PC-9 (cell line): Measurements from ENCODE around the gene SLC6A15. TPM values are rescaled to one million over a fixed set of nuclear protein-coding genes. Genes with fewer than 3 reads are reported as not detected.

Experiments used
- BruUV-seq: library from RNA; stranded (reverse); fragments of 400-500 nt; replicated peaks from 2 replicates; lab custom pipeline; 2021; lab: Mats Ljungman, UMichigan
- CTCF ChIA-PET: fragments of 300-600 bp; sonication (Branson Sonifier 250); formaldehyde crosslinking; loops from one replicate; lab custom pipeline; 2022; ENCODE audit warnings: antibody characterized with exemption; lab: Charles Lee
- POLR2A ChIA-PET: fragments of 300-600 bp; sonication (Branson Sonifier 250); formaldehyde crosslinking; loops from one replicate; lab custom pipeline; 2022; ENCODE audit warnings: antibody characterized with exemption; ENCODE audit not compliant: unreplicated experiment; lab: Charles Lee
- DNase-seq, 2 experiments: peaks; one replicate each; pipeline versions ENCODE4 v3.0.0 to v3.0.0-alpha.2; 2015 to 2022; ENCODE audit warnings: mixed read lengths in 1 of 2
- H2AFZ ChIP-seq: fragments of 200-600 bp; sonication (generic); 2 replicates; pipeline ENCODE4 v1.8.1; 2017; ENCODE audit warnings: antibody characterized with exemption
- H3F3A ChIP-seq: fragments of 200-600 bp; sonication (generic); 2 replicates; pipeline ENCODE4 v1.8.1; 2017; ENCODE audit warnings: antibody characterized with exemption, mild to moderate bottlenecking, low read depth; ENCODE audit not compliant: insufficient read depth
- H3K27ac ChIP-seq: fragments of 200-600 bp; sonication (generic); 2 replicates; pipeline ENCODE4 v1.6.1; 2016; ENCODE audit warnings: mixed run types
- H3K27me3 ChIP-seq: fragments of 200-600 bp; sonication (generic); 2 replicates; pipeline ENCODE4 v1.6.1; 2016; ENCODE audit warnings: low read depth, mixed run types; ENCODE audit not compliant: insufficient read depth
- H3K36me3 ChIP-seq: fragments of 200-600 bp; sonication (generic); 2 replicates; pipeline ENCODE4 v1.6.1; 2016; ENCODE audit warnings: low read depth, mixed run types
- H3K4me1 ChIP-seq: fragments of 200-600 bp; sonication (generic); replicated peaks from 2 replicates; pipeline ENCODE4 v1.6.1; 2016; ENCODE audit warnings: mixed run types; ENCODE audit not compliant: insufficient read depth
- H3K4me2 ChIP-seq: fragments of 200-600 bp; sonication (generic); 2 replicates; pipeline ENCODE4 v1.6.1; 2017; ENCODE audit warnings: mixed run types
- H3K4me3 ChIP-seq: fragments of 200-600 bp; sonication (generic); 2 replicates; pipeline ENCODE4 v1.6.1; 2016; ENCODE audit warnings: mixed run types
- H3K79me2 ChIP-seq: fragments of 200-600 bp; sonication (generic); 2 replicates; pipeline ENCODE4 v1.6.1; 2017; ENCODE audit warnings: low read depth, mixed run types
- H3K9me2 ChIP-seq: fragments of 200-600 bp; sonication (generic); 2 replicates; pipeline ENCODE4 v1.8.1; 2017; ENCODE audit warnings: mild to moderate bottlenecking; ENCODE audit not compliant: insufficient read depth
- H3K9me3 ChIP-seq: fragments of 200-600 bp; sonication (generic); 2 replicates; pipeline ENCODE4 v1.8.1; 2016; ENCODE audit warnings: low read depth; ENCODE audit not compliant: insufficient read depth
- H4K20me1 ChIP-seq: fragments of 200-600 bp; sonication (generic); 2 replicates; pipeline ENCODE4 v1.8.1; 2017; ENCODE audit not compliant: insufficient read depth
- EZH2 ChIP-seq: fragments of 200-600 bp; sonication (generic); IDR thresholded peaks from 2 replicates; pipeline ENCODE4 v1.8.0; 2017; ENCODE audit warnings: antibody characterized with exemption, low read depth
- intact Hi-C: fragments of 100-400 bp; cut with micrococcal nuclease; formaldehyde crosslinking; loops from one replicate; pipeline ENCODE4 v1.10.0; 2022; ENCODE audit not compliant: unreplicated experiment
- total RNA-seq: library from RNA; stranded (reverse); gene quantifications from 2 replicates; pipeline ENCODE4 v1.2.3, GENCODE V29; 2021
- TF ChIP-seq, protein P1 (sequence below): fragments of 200-600 bp; sonication (generic); conservative IDR thresholded peaks from 2 replicates; pipeline ENCODE4 v1.6.1; 2017; ENCODE audit warnings: mixed run types, antibody characterized with exemption, mild to moderate bottlenecking, moderate library complexity

Gene SLC6A15
- total RNA-seq, 1 experiment from 2014 or later = not detected

DNA sequence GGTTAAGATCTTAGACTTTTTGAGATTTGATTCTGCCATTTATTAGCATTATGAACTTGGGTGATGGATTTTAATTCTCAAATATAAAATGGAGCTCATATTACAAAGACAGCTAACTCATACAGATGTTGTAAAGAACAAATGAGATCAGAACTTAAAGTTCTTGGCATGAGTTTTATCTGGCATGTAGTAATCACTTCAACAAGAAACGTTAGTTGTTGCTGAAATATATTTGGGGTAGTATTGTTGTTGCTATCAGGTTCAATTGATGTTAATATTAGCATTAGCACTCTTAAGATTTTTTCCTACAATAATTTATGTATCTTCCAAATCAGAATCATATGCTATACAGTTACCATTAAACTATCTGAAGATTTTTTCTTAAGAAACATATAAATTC lies 71.0 kb downstream of the SLC6A15 start:
- no peaks in the 10 kb centered on the region for H3F3A ChIP-seq
- no peaks in the 10 kb centered on the region for H3K9me3 ChIP-seq
- H3K27ac ChIP-seq = no peak overlapping the region
- CTCF ChIA-PET = no interaction called here
- TF ChIP-seq EZH2 = no peak
- TF ChIP-seq, protein P1, sequence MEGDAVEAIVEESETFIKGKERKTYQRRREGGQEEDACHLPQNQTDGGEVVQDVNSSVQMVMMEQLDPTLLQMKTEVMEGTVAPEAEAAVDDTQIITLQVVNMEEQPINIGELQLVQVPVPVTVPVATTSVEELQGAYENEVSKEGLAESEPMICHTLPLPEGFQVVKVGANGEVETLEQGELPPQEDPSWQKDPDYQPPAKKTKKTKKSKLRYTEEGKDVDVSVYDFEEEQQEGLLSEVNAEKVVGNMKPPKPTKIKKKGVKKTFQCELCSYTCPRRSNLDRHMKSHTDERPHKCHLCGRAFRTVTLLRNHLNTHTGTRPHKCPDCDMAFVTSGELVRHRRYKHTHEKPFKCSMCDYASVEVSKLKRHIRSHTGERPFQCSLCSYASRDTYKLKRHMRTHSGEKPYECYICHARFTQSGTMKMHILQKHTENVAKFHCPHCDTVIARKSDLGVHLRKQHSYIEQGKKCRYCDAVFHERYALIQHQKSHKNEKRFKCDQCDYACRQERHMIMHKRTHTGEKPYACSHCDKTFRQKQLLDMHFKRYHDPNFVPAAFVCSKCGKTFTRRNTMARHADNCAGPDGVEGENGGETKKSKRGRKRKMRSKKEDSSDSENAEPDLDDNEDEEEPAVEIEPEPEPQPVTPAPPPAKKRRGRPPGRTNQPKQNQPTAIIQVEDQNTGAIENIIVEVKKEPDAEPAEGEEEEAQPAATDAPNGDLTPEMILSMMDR = no peak
- H3K79me2 ChIP-seq = no peaks in the 10 kb centered on the region
- POLR2A ChIA-PET = no interaction called here
- intact Hi-C loops = loop anchor here (10.0 kb wide), 3 partner anchors 227 to 1007 kb away; no protein-coding TSS in a partner anchor
- H3K9me2 ChIP-seq = no peaks in the 10 kb centered on the region
- no peak overlapping the region for H2AFZ ChIP-seq
- no peak overlapping the region for H3K4me3 ChIP-seq
- H3K4me1 ChIP-seq = no peaks in the 10 kb centered on the region
- H3K27me3 ChIP-seq = no peaks in the 10 kb centered on the region
- H4K20me1 ChIP-seq = no peaks in the 10 kb centered on the region
- H3K36me3 ChIP-seq = no peaks in the 10 kb centered on the region
- H3K4me2 ChIP-seq = no peak overlapping the region
- no peak for DNase-seq
- no TSS peak for BruUV-seq

DNA sequence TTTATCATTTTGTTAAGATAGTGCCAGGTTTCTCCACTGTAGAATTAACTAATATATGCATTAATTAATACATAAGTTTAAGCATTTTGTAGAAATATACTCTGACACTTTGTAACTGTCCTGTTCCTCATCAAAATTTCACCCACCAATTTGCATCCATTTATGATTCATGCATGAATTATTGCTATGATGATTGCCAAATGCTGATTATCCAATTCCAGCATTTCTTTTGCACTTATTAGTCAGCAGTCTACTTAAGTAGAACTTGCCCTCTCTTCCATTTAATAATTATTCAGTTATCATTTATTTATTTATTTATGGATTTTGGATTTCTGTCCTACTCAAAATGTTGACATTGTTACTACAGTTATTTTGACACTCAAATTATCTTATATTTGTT lies 72.2 kb downstream of the SLC6A15 start:
- POLR2A ChIA-PET = no interaction called here
- Histone ChIP-seq H3K36me3 (no peaks in the 10 kb centered on the region), H3K4me2 (no peak overlapping the region), H3K4me1 (no peaks in the 10 kb centered on the region), H4K20me1 (no peaks in the 10 kb centered on the region), H3K9me2 (no peaks in the 10 kb centered on the region), H3K27me3 (no peaks in the 10 kb centered on the region), H3K27ac (no peak overlapping the region), H3F3A (no peaks in the 10 kb centered on the region), H3K9me3 (no peaks in the 10 kb centered on the region), H2AFZ (no peak overlapping the region), H3K79me2 (no peaks in the 10 kb centered on the region), H3K4me3 (no peak overlapping the region)
- no TSS peak for BruUV-seq
- no peak for TF ChIP-seq EZH2
- TF ChIP-seq, protein P1 = no peak
- CTCF ChIA-PET = interaction anchor here (0.5 kb wide), 1 partner anchor 715 kb away, joined by 5 read pairs; no protein-coding TSS in a partner anchor
- DNase-seq = no peak
- intact Hi-C loops = loop anchor here (10.0 kb wide), 3 partner anchors 226 to 1006 kb away; no protein-coding TSS in a partner anchor

DNA sequence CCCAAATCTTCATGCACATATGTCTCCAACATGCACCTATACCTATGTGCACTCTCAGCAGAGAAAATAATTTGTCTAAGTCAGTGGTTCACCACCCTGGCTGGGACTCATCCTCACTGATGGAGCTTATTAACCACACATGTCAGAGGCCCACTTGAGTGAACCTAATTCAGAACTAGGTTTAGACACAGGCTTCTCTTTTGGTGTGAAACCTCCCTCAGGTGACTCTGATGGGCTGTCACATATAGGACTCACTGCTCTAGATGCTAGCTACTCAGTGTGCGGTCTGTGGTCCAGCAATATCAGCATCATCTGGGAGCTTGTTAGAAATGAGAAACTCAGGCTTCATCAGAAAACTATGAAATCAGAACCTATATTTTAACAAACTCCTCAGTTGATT lies 85.7 kb downstream of the SLC6A15 start:
- no peaks in the 10 kb centered on the region for H3K36me3 ChIP-seq
- H3K4me2 ChIP-seq = no peak overlapping the region
- TF ChIP-seq, protein P1 = no peak
- TF ChIP-seq EZH2 = no peak
- ChIA-PET CTCF (no interaction called here), POLR2A (no interaction called here)
- H3K9me2 ChIP-seq = no peaks in the 10 kb centered on the region
- DNase-seq = no peak
- no peaks in the 10 kb centered on the region for H3K9me3 ChIP-seq
- no peak overlapping the region for H3K27ac ChIP-seq
- no peaks in the 10 kb centered on the region for H3F3A ChIP-seq
- intact Hi-C loops = no loop called here
- no peaks in the 10 kb centered on the region for H4K20me1 ChIP-seq
- H3K4me1 ChIP-seq = no peaks in the 10 kb centered on the region
- H2AFZ ChIP-seq = no peak overlapping the region
- H3K79me2 ChIP-seq = no peaks in the 10 kb centered on the region
- H3K4me3 ChIP-seq = no peak overlapping the region
- H3K27me3 ChIP-seq = no peaks in the 10 kb centered on the region
- no TSS peak for BruUV-seq
